Gastroesophageal sphincter (tissue), 3 donors: ENCODE data around the gene TEX264.

Experiments
- EP300 ChIP-seq: sonication (generic); formaldehyde crosslinking; IDR thresholded peaks from one replicate; pipeline ENCODE4 v1.6.1; 2017; ENCODE audit warnings: antibody characterized with exemption, mild to moderate bottlenecking
- POLR2A ChIP-seq, 2 donors: fragments of 450-650 bp; IDR thresholded peaks; one replicate each; pipeline ENCODE4 v1.6.1; 2017; ENCODE audit warnings: antibody characterized with exemption in 2 of 2, mild to moderate bottlenecking in 2 of 2, moderate library complexity in 1 of 2
- TF ChIP-seq, protein P1 (sequence below), 4 experiments: fragments of 200-600 bp in 2 of 4; fragments of 450-650 bp in 2 of 4; sonication (generic) in 1 of 4; IDR thresholded peaks; one replicate each; pipeline ENCODE4 v1.5.1; 2017 to 2019; ENCODE audit warnings: antibody characterized with exemption in 4 of 4, mild to moderate bottlenecking in 2 of 4, moderate library complexity in 2 of 4

DNA sequence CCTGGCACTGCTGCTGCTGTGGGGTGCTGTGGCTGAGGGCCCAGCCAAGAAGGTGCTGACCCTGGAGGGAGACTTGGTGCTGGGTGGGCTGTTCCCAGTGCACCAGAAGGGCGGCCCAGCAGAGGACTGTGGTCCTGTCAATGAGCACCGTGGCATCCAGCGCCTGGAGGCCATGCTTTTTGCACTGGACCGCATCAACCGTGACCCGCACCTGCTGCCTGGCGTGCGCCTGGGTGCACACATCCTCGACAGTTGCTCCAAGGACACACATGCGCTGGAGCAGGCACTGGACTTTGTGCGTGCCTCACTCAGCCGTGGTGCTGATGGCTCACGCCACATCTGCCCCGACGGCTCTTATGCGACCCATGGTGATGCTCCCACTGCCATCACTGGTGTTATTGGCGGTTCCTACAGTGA, 38.0 kb downstream of the TEX264 start:
- no peak for TF ChIP-seq POLR2A (IDR thresholded peaks at IDR 0.05)
- TF ChIP-seq, protein P1, sequence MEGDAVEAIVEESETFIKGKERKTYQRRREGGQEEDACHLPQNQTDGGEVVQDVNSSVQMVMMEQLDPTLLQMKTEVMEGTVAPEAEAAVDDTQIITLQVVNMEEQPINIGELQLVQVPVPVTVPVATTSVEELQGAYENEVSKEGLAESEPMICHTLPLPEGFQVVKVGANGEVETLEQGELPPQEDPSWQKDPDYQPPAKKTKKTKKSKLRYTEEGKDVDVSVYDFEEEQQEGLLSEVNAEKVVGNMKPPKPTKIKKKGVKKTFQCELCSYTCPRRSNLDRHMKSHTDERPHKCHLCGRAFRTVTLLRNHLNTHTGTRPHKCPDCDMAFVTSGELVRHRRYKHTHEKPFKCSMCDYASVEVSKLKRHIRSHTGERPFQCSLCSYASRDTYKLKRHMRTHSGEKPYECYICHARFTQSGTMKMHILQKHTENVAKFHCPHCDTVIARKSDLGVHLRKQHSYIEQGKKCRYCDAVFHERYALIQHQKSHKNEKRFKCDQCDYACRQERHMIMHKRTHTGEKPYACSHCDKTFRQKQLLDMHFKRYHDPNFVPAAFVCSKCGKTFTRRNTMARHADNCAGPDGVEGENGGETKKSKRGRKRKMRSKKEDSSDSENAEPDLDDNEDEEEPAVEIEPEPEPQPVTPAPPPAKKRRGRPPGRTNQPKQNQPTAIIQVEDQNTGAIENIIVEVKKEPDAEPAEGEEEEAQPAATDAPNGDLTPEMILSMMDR (IDR thresholded peaks at IDR 0.05), result no peak
- TF ChIP-seq EP300, result no peak
